Mesothelial cell of epicardium (in vitro differentiated cells): ENCODE measurements around the gene PPIH. TPM values are rescaled to one million over a fixed set of nuclear protein-coding genes. Genes with fewer than 3 reads are reported as not detected.
A peak's percentile ranks its signal among the peaks of the same experiment; 100 is the strongest.

Source experiments
- DNase-seq, 2 experiments: peaks; one replicate each; pipeline ENCODE4 v3.0.0; 2021; ENCODE audit warnings: low spot score in 2 of 2; ENCODE audit not compliant: unreplicated experiment in 2 of 2
- H3K27ac Mint-ChIP-seq: 2 replicates; pipeline ENCODE4 v1.8.0; 2021; ENCODE audit warnings: mixed read lengths
- H3K27me3 Mint-ChIP-seq: 2 replicates; pipeline ENCODE4 v1.8.0; 2021; ENCODE audit warnings: low read depth, mixed read lengths
- H3K36me3 Mint-ChIP-seq: 2 replicates; pipeline ENCODE4 v1.8.0; 2021; ENCODE audit warnings: mixed read lengths
- H3K4me1 Mint-ChIP-seq: 2 replicates; pipeline ENCODE4 v1.8.0; 2021; ENCODE audit warnings: mixed read lengths
- H3K4me3 Mint-ChIP-seq: 2 replicates; pipeline ENCODE4 v1.8.0; 2021; ENCODE audit warnings: mild to moderate bottlenecking, moderate library complexity, mixed read lengths
- H3K9me3 Mint-ChIP-seq: 2 replicates; pipeline ENCODE4 v1.8.0; 2021; ENCODE audit warnings: mixed read lengths
- total RNA-seq: library from RNA; stranded (reverse); gene quantifications from 3 replicates; pipeline ENCODE4 v1.2.1, GENCODE V29; 2021
- TF ChIP-seq, protein P1 (sequence below): fragments of 200-600 bp; sonication (generic); IDR thresholded peaks from one replicate; pipeline ENCODE4 v1.5.0; 2021; ENCODE audit warnings: antibody characterized with exemption; ENCODE audit not compliant: unreplicated experiment

PPIH gene
- total RNA-seq, 1 donor from 2014 or later: 42.5 TPM

DNA sequence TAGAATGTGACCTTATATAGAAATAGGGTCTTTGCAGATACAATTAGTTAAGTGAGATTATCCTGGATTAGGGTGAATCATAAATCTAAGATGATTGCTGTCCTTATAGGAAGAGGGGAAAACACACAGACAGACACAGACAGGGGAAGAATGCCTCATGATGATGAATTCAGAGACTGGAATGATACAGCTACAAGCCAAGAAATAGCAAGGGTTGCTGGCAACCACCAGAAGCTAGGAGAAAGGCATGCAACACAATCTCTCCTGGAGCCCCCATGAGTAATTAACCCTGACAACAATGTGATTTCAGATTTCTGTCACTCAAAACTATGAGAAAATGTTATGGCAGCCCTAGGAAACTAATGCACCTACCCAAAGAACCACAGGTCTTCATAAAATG is 19.1 kb upstream of the PPIH start:
- no peaks in the 10 kb centered on the region for H3K36me3 Mint-ChIP-seq
- no peaks in the 10 kb centered on the region for H3K9me3 Mint-ChIP-seq
- peak overlapping the region; percentile 23 for H3K27ac Mint-ChIP-seq
- TF ChIP-seq, protein P1, sequence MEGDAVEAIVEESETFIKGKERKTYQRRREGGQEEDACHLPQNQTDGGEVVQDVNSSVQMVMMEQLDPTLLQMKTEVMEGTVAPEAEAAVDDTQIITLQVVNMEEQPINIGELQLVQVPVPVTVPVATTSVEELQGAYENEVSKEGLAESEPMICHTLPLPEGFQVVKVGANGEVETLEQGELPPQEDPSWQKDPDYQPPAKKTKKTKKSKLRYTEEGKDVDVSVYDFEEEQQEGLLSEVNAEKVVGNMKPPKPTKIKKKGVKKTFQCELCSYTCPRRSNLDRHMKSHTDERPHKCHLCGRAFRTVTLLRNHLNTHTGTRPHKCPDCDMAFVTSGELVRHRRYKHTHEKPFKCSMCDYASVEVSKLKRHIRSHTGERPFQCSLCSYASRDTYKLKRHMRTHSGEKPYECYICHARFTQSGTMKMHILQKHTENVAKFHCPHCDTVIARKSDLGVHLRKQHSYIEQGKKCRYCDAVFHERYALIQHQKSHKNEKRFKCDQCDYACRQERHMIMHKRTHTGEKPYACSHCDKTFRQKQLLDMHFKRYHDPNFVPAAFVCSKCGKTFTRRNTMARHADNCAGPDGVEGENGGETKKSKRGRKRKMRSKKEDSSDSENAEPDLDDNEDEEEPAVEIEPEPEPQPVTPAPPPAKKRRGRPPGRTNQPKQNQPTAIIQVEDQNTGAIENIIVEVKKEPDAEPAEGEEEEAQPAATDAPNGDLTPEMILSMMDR: no peak
- peaks cover 2% of the 10 kb centered on the region for H3K27me3 Mint-ChIP-seq
- H3K4me3 Mint-ChIP-seq: no peak overlapping the region
- no peak for DNase-seq
- no peaks in the 10 kb centered on the region for H3K4me1 Mint-ChIP-seq

DNA sequence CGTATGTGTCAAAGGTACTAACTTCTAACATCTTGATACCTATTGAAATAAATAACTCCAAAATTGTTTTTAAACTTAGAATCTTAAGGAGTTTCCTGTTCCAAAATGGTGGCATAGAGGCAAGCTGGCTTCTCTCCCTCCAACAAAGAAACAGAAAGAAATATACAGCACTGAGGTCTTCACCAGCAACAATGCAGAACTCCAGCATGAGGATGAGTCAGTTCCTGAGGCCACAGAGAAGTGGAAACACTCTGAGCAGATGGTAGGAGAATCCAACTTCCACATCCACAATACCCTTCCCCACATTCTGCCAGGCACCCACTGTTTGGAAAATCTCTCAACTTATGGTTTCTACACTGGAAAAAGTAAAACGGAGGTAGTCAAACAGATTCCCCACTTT is 12.2 kb upstream of the PPIH start:
- DNase-seq: no peak
- H3K36me3 Mint-ChIP-seq: peaks cover 10% of the 10 kb centered on the region
- no peaks in the 10 kb centered on the region for H3K4me1 Mint-ChIP-seq
- H3K9me3 Mint-ChIP-seq: peaks cover 12% of the 10 kb centered on the region
- H3K4me3 Mint-ChIP-seq: no peak overlapping the region
- peaks cover 25% of the 10 kb centered on the region for H3K27me3 Mint-ChIP-seq
- TF ChIP-seq, protein P1: no peak
- H3K27ac Mint-ChIP-seq: no peak overlapping the region

DNA sequence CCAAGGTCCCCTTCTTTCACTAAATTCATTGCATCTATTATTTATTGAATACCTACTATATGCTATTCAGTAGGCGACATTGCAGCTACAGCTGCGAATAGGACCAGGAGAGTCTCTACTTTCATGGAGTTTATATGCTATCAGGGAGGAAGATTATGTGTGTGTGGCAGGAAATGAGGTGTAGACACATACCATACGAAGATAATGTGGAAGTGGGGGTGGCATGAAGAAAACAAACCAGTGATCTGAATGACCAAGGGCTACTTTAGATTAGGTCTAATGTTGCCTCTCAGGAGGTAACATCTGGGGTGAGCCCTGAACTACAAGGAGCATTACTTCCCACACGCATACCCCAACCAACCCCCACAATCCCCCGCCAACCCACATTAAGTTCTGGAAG is 1.0 kb upstream of the PPIH start:
- H3K36me3 Mint-ChIP-seq: peaks cover 6% of the 10 kb centered on the region
- DNase-seq: no peak
- peaks cover 25% of the 10 kb centered on the region for H3K4me1 Mint-ChIP-seq
- peak overlapping the region; percentile 100 for H3K4me3 Mint-ChIP-seq
- H3K9me3 Mint-ChIP-seq: no peaks in the 10 kb centered on the region
- H3K27me3 Mint-ChIP-seq: peaks cover 13% of the 10 kb centered on the region
- peak overlapping the region; percentile 75 for H3K27ac Mint-ChIP-seq
- TF ChIP-seq, protein P1: no peak

DNA sequence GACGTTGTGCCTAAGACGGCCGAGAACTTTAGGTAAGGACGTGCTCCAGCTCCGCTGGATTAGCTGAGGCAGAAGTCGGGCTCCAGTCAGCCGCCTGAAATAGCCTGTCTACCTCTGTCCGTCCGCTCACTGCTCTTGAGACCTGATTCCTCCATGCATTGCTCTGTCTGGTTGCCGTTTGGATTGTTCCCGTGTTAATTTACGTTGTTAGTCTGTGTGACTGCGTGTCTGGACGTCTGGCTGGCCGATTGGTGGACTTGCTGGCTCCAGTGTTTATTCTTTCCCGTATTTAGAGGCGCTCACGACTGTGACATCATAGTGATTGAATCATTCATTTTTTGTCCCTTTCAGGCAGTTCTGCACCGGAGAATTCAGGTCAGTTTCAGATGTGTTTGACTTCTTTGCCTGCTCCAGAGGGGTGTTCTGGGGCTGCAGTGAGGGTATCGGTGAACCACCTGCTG is 684 bp downstream of the PPIH start:
- no peak for DNase-seq
- peaks cover under 1% of the 10 kb centered on the region for H3K27me3 Mint-ChIP-seq

DNA sequence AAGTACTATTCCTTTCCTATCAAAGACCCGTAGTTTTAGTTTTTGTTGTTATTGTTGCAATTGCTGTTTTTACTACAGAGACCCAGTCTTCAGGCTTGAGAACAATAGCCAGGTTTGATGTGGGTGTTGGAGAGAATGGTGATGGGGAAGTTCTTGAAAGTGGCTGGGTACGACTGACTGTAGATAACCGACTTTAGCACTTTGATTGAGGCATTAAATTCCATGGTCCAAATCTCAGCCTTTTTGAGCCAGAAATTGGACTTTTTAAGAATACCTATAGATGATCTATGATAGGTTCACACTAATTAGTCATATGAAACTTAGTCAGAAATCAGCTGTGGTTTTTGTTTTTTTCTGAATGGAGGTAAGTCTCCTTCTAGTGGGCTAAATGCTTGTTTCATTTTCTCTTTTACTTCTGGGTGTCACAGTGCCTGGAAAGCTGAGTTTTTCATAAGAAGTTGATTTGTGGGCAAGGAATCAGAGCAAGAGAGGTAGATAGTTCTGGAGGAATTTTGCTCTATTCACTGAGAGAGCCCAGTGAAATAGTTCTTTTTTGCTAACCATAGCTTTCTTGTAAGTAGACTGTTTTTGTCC is 2.8 kb downstream of the PPIH start:
- H3K36me3 Mint-ChIP-seq: peaks cover 15% of the 10 kb centered on the region
- TF ChIP-seq, protein P1: no peak
- no peaks in the 10 kb centered on the region for H3K27me3 Mint-ChIP-seq
- H3K27ac Mint-ChIP-seq: peak overlapping the region; percentile 8
- no peak for DNase-seq
- H3K4me3 Mint-ChIP-seq: peak overlapping the region; percentile 13
- peaks cover 25% of the 10 kb centered on the region for H3K4me1 Mint-ChIP-seq
- no peaks in the 10 kb centered on the region for H3K9me3 Mint-ChIP-seq

More for the DNA sequence above, 684 bp downstream of the PPIH start:
- Mint-ChIP-seq H3K9me3 (no peaks in the 10 kb centered on the region), H3K27ac (peak overlapping the region; percentile 98), H3K4me1 (peaks cover 25% of the 10 kb centered on the region), H3K36me3 (peaks cover 9% of the 10 kb centered on the region), H3K4me3 (peak overlapping the region; percentile 100)
- TF ChIP-seq, protein P1: no peak
